ENCODE measurements around the gene FAIM2.
"Not testable (repeated sequence)": the region's sequence is repeated elsewhere in the genome, so short reads cannot be mapped to it uniquely, and the experiment has no call there.

FAIM2 gene

DNA sequence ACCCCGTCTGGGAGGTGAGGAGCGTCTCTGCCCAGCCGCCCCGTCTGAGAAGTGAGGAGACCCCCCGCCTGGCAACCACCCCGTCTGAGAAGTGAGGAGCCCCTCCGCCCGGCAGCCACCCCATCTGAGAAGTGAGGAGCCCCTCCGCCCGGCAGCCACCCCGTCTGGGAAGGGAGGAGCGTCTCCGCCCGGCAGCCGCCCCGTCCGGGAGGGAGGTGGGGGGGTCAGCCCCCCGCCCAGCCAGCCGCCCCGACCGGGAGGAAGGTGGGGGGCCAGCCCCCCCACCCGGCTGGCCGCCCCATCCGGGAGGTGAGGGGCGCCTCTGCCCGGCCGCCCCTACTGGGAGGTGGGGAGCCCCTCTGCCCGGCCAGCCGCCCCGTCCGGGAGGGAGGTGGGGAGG lies 42.8 kb downstream of the FAIM2 start:
- not testable (repeated sequence) for DNase-seq

- DNase-seq, result not testable (repeated sequence)
Measured at GRCh38 chr12:49855890-49856289, 47.8 kb downstream of the FAIM2 start.

GRCh38 chr12:49854976-49855375 lies 48.7 kb downstream of the FAIM2 start:
- DNase-seq, result no peak

- DNase-seq, result no peak
Measured at GRCh38 chr12:49853671-49854070, 50.0 kb downstream of the FAIM2 start.

DNA sequence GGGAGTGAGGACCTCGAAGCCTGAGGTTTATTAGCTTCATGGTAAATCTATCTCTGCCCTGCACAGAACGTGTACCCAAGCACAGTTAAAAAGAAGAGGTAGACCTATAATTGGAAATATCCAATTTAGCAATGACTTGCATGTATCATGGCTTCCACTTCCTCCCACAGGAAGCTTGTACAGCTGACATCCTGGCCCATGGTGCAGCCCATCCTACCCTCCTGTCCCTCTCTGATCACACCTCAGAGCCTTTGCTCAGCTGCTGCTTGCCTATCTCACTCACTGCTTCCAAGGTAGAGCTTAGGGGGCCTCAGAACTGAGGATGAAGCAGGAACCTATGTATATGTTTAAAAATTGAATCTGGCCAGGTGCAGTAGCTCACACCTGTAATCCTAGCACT lies 56.5 kb downstream of the FAIM2 start:
- DNase-seq, result no peak

- no peak for DNase-seq
Measured at GRCh38 chr12:49846032-49846431, 57.7 kb downstream of the FAIM2 start.

GRCh38 chr12:49843876-49844437 lies 59.7 kb downstream of the FAIM2 start:
- DNase-seq, result no peak

- DNase-seq, result no peak
Measured at GRCh38 chr12:49843411-49843810, 60.3 kb downstream of the FAIM2 start.

DNA sequence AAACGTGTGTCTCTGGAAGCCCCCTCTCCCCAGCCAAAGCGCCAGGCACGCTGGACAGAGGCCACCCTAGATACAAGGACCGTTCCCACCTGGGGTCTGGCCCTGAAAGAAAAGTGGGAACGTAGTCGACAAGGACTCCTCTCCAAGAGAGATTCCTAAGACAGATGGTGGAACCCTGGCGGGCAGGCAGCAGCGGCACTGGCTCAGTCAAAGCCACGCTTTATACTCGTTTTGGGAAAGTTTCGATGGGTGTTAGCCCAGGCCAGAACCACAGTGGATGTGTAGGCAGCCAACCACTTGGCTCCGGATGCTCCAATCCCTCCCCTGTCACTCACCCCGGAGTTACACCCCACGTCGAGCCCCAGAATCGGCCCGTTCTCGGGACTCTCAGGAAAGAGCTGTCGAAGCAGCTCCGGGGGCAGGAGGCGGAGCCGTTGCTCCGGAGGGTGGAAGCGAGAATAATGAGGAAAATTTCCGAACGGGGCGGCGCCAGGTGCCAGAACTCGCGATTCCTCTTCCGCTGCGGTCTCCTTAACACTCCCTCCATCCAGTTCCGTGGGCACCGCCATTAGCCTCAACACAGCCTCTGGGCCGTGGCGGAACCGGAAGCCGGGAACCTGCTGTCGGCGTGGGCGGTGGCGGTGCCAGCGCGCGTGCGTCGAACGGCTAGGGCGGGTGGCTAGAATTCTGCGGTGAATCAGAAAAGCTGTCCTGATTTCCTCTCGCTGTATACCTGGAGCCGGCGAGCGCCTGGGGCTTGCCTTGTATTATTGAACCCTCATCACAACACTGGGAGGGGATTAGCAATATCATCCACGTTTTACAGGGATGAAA lies 61.0 kb downstream of the FAIM2 start, which contains the start of gene BCDIN3D:
TSS of gene BCDIN3D (minus strand) at position 588 of the 834 bp plus-strand sequence. CDS start at position 569, 19 bp downstream.
- peak; percentile 88 for DNase-seq

GRCh38 chr12:49838973-49839633 lies 64.6 kb downstream of the FAIM2 start:
- no peak for DNase-seq

DNA sequence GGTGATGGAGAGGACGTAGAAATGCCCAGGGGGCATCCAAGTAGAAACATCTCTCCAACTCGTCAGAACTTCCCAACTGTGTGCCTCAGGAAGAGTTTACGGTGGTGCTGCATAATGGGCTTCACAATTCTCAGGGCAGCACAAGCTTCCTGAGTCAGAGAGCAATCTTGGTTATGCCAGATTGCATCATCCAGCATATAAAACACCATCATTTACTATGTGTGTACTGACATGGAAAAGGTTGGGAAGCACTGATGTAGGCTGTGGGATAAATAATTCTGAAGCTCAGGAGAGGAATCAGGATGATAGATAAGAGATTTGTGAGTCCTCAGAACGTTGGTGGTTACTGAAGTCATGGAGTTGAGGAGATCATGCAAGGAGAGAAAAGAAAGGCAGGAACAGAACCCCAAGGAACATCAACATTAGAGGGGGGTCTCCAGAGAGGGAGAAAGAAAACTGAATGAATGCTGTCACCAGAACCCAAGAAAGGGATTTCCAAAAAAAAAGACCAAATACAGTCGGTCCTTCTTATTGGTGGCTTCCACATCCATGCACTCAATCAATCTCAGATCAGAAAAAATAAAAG lies 70.8 kb downstream of the FAIM2 start:
- DNase-seq, result no peak

GRCh38 chr12:49831717-49832116 lies 72.0 kb downstream of the FAIM2 start:
- no peak for DNase-seq

DNA sequence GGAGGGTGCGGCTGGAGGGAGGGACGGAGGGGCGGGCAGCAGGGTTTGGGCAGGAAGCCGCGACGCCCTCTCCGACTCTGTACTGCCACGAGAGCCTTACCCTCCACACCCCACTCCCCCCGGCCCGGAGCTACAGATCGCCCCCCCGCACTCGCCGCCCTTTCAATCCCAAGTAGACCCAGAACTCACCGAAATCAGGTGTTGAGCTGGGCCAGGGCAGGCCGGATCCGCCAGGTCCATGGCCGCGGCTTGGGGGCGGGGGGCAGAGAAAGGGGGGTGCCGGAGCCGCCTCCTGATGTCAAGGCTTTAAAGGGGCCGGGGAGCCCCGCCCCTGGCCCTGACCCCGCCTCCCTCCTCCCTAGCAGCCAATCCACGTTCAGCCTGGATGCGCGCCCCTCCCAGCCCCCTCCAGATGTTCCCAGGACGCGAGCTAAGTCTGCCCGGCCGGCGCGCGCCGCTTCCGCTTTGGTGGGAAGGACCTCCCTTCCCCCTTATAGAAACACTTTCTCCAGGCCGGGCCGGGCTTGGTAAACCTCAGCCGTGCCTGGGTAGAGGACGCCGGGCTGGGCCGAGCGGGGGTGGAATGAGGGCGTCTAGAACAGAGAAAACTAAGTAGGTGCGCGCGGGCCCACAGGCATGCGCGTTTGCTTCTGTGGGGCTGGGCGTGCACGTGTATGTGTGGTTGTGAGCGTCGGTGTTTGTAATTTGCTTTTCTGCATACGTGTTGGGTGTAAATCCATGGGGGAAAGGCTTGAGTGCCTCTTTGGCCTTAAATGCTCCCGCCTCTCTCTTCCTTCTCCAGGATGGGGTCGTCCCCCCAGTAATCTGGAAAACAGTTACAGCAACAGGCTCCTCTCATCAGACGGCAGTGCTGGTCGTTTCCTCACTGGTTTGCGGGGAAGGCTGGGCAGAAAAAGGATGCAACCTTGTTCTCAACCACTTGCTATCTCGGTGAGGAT lies 75.3 kb downstream of the FAIM2 start, which contains the start of gene NCKAP5L:
TSS of gene NCKAP5L (minus strand) at position 281 of the 959 bp plus-strand sequence. CDS start 24,369 bp downstream, outside the sequence.
- peak; percentile 88 for DNase-seq

GRCh38 chr12:49827401-49828099 lies 76.2 kb downstream of the FAIM2 start:
- no peak for DNase-seq

- DNase-seq, result no peak
Measured at GRCh38 chr12:49827051-49827400, 76.7 kb downstream of the FAIM2 start.

- DNase-seq, result no peak
Measured at GRCh38 chr12:49825971-49826421, 77.7 kb downstream of the FAIM2 start.

GRCh38 chr12:49825360-49825970 lies 78.2 kb downstream of the FAIM2 start:
- no peak for DNase-seq

DNA sequence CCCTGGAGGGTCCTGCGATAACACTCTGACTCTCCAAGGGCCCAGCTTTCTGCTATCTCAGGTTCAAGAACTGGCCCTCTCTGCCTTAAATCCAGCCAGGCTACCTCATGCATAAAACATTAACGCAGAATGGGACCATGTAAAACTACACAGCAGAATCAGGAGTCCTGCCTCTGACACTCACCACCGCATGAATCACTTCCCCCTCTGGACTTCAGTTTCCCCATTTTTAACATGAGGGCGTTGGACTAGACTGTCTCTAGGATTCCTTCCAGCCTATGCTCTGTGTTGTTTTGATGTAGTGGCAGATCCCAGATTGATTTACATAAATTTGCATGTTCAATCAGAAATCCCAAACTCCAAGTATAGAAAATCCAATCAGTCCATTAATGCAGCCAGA lies 78.8 kb downstream of the FAIM2 start:
- no peak for DNase-seq

- no peak for DNase-seq
Measured at GRCh38 chr12:49824416-49824815, 79.3 kb downstream of the FAIM2 start.

GRCh38 chr12:49823951-49824350 lies 79.7 kb downstream of the FAIM2 start:
- DNase-seq, result no peak

DNA sequence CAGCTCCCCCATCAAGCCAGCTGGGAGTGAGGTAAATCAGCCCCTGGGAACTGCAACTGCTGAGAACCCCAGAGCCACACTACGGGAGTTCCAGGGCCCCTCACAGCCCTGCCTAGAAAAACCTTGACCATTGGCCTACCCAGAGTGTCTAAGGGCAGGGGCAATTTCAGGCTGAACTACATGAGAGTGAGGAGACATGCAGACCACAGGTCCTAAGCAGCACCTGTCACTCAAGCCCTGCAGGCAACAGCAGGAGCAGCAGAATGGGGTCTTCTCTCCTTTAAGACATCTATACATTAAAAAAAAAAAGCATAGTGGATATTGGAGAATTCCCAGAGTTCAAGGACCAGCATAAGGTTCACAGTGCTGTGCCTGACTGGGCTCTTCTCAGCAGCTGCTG lies 80.3 kb downstream of the FAIM2 start:
- DNase-seq, result no peak

Measured in activated CD4-positive, alpha-beta T cell treated with anti-CD3 and anti-CD28 coated beads for 1 hour (primary cell).